GM18526 (cell line): ENCODE data around the gene ARID5B.
A peak's percentile ranks its signal among the peaks of the same experiment; 100 is the strongest.

Experiments used
- POLR2A ChIP-seq: IDR thresholded peaks from 3 replicates; pipeline ENCODE4 v1.6.1; 2011; ENCODE audit not compliant: insufficient read length; ENCODE audit errors: extremely low read depth

Gene ARID5B, protein sequence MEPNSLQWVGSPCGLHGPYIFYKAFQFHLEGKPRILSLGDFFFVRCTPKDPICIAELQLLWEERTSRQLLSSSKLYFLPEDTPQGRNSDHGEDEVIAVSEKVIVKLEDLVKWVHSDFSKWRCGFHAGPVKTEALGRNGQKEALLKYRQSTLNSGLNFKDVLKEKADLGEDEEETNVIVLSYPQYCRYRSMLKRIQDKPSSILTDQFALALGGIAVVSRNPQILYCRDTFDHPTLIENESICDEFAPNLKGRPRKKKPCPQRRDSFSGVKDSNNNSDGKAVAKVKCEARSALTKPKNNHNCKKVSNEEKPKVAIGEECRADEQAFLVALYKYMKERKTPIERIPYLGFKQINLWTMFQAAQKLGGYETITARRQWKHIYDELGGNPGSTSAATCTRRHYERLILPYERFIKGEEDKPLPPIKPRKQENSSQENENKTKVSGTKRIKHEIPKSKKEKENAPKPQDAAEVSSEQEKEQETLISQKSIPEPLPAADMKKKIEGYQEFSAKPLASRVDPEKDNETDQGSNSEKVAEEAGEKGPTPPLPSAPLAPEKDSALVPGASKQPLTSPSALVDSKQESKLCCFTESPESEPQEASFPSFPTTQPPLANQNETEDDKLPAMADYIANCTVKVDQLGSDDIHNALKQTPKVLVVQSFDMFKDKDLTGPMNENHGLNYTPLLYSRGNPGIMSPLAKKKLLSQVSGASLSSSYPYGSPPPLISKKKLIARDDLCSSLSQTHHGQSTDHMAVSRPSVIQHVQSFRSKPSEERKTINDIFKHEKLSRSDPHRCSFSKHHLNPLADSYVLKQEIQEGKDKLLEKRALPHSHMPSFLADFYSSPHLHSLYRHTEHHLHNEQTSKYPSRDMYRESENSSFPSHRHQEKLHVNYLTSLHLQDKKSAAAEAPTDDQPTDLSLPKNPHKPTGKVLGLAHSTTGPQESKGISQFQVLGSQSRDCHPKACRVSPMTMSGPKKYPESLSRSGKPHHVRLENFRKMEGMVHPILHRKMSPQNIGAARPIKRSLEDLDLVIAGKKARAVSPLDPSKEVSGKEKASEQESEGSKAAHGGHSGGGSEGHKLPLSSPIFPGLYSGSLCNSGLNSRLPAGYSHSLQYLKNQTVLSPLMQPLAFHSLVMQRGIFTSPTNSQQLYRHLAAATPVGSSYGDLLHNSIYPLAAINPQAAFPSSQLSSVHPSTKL

DNA sequence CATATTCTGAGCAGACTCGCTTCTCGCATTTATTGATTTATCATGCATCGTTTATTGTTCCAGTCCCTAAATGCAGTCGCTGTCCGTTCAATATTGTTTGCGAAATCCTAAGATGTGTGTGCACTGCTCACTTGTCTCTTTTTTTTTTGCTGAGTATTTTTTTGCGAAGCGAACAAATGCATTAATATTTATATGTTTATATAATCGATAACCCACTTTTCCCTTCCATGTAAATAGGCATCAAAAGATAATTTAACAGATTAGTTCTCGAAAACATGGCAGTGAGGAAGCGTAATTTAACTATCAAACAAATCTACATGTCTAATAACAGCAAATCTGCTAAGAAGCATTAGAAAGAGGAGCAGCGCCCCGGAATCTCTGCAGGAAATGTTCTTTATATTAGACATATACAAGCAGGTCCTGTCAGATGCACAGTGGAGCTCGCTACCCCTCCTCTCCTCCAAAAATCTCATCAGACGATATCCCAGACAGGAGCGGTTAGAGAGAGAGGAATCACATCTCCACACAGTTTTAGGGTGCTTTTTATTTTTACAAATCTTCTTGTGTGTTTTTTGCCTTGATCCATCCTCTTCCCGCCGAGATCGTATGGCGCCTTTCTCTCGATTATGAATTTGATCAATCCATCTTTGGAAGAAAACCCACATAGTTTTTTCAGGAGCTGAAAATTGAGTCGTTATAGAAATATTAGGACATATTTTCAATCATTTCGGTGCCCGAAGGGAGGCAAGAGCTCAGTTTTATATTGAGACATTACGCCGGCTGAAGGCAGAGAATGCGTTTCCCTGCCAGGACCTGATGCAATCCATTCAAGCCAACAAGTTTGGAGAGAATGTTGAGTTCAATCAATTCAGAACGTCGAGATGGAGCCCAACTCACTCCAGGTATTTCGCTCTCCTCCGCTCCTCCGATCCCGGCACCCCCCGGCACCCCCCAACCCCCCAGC, at the start of gene ARID5B:
ARID5B (plus strand) TSS at position 871 of the 964 bp plus-strand sequence; CDS start at position 882, 11 bp downstream.
- TF ChIP-seq POLR2A = peak; percentile 47

DNA sequence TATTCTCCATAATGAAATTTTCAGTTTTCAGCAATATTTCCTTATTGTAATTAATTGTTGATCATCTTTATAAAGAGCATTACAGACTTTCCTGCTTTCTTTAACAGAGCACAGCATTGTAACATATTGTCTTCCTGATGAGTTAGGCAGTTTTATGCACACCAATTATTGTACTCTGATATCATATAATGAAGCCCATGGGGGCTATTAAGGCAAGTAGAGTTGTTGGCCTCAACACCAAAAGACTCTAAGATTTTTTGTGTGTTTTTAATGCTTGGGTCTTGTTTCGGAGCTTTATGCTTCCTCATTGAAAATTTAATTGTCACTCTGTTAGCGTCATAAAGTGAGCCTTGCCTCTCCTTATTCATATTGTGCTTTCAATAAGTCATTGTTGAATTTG, 49.2 kb upstream of the ARID5B start:
- TF ChIP-seq POLR2A = no peak

DNA sequence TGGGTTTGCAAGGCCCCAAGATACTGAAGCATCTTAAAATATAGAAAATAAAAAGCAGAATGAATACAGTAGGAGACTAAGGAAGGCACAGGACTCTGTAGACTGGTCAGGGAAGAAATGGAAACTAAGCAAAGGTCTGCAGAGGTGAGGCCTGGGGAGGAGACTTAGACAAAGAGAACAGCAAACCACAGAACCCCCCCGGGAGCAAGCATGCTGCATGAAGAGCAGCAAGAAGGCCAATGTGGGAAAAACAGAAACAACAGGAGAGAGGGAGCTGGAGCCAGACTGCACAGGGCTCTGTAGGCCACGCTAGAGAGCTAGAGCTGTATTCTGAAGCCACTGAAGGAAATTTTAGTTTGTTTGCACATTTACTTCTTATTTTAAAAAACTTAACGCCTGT, 45.7 kb upstream of the ARID5B start:
- TF ChIP-seq POLR2A = no peak

DNA sequence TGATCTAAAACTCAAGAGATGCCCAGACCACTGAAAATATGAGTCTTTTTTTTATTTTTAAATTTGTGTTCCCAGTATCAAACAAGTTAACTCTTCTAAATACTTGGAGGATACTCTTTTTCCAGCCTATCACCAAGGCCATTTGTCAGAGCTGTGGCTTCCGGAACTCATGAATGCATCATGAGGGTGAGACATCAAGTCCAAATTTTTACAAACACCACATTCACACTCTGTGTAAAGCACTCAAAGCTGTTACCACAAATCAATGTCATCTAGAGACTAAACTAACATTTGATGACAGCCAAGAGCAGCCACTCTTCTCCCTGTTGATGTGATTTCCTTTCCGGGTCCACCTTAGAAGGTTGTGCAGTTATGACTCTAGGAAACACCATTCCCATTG, 43.8 kb upstream of the ARID5B start:
- no peak for TF ChIP-seq POLR2A

DNA sequence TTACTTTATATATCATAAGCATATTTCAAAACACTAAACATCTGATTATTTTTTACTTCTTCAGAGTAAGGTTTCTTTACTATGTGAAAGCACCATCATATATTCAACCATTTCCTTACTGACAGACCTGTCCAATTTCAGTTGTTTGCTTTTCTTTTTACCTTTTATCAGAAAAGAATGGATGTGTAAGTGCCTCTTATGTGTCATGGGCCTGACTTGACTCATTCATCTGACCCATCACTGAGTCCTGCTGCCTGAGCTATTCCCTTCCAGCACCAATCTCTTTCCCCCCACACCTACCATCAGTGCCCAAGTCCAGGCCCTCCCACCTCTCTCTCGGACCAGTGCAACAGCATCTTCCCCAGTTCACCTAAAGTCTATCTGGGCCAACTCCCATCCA, 41.7 kb upstream of the ARID5B start:
- TF ChIP-seq POLR2A = no peak

DNA sequence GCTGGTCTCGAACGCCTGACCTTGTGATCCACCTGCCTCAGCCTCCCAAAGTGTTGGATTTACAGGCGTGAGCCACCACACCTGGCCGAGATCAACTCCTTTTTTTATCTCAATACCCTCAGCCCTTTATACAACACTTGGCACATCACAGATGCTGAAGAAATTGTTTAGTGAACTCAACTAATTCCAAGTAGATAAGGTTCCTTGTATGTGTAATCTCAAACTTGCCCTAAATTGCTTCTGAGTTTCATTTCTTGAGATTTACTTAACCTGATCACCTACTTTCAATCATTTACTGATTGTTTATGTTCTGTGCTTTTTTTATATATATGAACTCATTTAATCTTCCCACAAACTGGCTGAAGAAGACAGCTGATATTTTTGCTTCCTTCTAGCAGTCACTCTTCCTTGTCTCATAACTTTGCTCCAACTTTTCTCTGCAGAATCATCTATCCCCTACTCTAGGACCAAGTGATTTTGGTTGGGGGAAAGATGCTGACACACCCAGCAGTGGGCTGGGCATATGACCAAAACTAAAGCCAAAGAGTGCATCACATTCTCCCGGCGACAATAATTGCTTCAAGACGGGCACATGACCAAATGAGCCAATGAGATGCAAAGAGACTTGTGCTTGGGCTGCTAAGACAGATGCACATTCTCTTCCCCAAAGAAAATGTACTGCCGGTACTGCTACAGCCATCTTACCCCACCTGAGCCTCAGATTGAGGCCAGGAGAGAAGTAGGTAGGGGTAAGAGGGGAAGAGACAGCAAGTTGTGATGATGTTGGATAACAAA, 40.3 kb upstream of the ARID5B start:
- TF ChIP-seq POLR2A = no peak

DNA sequence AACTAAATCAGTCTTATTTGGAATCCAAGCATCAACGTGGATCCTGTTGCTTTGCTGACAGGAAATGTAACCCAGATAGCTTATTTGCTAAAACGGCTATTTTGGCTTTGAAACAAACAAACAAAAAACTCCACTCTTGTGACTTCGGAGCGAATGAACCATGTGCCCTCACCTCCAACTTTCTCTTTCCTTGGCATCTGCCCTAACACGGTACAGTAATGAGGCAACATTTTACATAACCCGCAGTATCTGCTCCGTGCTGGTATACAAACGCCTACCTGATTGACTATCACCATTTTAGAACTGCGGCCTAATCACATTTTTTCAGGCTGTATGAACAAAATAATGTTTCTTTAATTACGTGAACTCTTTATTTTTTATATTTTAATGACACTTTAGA, 37.5 kb upstream of the ARID5B start:
- no peak for TF ChIP-seq POLR2A

DNA sequence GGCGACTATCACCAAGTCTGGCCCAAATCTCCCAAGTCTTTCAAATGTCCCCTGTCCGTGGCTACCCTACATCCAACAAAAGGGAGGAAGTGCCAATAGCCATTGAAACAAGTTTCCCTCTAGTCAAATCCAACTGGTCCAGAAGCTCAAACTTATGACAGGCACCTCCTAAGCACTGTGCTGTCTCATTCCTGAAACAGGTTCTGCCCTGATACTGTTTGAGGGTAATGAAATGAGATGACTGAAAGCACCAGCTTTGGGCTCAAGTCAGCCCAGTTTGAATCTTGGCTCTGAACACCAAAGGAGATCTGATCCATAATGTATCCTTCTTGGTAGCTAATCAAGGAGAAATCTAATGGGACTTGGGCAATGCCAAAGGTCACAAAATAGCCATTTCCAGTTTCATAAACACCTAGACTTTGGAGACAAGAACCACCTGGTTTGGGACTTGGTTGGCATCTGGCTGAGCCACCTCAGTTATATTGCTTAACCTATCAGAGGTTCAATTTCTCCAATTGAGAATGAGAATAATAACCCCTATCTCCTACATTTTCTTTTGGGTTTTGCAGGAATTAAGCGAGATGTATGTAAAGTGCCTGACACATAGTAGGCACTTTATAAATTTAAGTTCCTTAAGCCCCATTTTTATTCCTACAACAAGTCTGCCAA, 34.7 kb upstream of the ARID5B start:
- no peak for TF ChIP-seq POLR2A

DNA sequence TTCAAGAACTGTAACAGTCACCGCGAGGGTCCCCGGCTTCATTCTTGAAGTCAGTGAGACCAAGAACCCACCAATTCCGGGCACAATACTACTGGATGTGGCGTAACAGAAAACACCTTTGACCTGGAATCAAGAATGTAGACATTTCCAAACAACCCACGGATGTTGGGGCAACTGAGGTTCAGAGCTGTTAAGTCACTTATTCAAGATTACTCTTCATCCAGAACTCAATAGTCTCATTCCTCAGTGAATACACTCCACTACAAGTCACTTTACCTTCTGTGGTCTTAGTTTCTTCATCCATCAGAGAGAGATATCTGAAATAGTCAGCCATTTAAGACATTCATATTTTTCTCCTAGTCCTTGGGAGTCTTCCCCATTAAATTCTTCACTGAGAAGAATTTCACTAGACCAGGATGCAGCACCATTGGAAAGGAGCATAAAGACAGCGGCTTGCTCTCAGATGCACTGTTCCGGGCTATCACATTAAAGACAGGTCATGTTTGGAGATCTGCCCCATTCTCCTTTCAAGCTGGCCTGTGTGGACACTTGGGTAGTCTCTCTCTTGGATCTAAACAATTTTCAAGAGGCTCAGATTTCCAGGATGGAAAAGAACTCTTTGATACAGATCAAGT, 32.3 kb upstream of the ARID5B start:
- TF ChIP-seq POLR2A = no peak

DNA sequence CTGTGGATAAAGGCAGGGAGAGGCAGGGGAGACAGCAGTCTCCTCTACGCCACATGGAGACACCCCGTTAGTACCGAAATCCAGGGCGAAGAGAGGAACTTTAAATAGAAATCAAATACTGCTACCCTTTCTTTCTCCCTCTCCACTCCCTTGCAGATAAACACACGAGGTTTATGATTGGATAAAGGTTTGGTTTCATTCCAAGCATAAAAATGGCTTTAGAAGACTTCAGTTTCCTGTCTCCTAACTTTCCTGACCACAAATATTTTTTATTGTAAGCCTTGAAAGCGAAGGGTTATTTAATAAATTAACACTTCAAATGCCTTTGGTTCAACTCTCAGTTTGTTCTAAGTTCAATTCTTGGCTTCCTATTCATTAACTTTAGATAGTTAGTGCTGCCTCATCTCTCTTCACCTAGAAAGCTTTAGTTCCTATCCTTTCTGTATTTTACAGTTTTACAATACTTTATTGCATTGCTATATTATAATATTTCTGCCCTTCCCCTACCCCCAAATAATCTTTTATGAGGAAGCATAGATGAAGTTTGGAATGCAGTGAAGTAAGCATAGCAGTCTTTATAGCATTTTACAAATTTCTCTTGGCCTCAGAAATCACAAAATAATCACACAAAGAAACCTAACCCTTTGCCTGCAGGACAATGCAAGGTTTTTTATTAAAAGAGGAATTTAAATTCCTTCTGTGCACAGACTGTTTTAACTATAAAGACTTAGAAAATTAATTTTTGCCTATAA, 31.5 kb upstream of the ARID5B start:
- no peak for TF ChIP-seq POLR2A

DNA sequence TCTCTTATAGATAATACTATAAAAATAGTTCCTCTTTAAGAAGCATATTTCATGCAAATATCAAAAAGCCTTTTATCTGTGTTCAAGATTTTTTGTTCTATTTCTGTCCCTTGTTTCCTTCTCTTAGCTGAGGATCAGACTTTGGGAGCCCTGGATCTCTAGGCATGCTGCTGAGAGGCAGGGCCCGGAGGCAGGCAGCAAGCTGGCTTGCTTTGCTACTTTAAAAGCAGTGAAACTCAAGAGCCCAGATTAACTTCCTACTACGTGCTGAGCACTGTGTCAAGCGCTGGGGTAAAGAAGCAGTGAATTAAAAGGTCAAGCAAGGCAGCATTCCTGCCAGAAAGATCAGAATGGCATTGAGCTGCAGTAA, 31.0 kb upstream of the ARID5B start:
- TF ChIP-seq POLR2A = no peak

DNA sequence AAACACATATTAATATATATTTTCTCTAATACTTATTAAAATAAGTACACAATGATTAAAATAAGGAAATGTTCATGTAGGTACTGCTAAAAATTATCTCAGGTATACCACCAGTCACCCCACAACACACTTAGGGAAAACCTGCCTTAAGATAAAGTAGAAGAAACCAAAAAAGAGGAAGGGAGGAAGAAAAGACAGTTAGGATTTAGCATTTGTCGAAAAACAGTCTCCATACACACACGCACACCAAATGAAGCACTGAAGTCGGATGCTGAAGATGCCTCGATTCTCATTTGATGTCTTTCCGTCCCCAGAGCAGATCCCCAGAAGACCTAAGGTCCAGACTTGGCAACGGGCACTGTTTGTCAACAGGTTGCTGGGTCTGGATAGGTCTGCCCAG, 30.0 kb upstream of the ARID5B start:
- no peak for TF ChIP-seq POLR2A
